CD4-positive, CD25-positive, alpha-beta regulatory T cell (primary cell): ENCODE measurements around the gene SMARCD2. TPM values are rescaled to one million over a fixed set of nuclear protein-coding genes. Genes with fewer than 3 reads are reported as not detected.
"Not testable (repeated sequence)": the region's sequence is repeated elsewhere in the genome, so short reads cannot be mapped to it uniquely, and the experiment has no call there.

Source experiments
- ATAC-seq, 2 donors: fragments of 150-1000 bp; cut with Tn5 transposase; one replicate each; pipeline ENCODE4 v1.10.0; 2021; ENCODE audit warnings: low read depth in 2 of 2, moderate number of reproducible peaks in 2 of 2, moderate library complexity in 1 of 2
- DNase-seq, 3 donors: peaks; one replicate each; pipeline versions ENCODE4 v3.0.0 to v3.0.0-alpha.2; 2012 to 2022; ENCODE audit warnings: mixed read lengths in 1 of 3
- H3K27ac ChIP-seq: one replicate; pipeline ENCODE4 v1.7.0; 2013; ENCODE audit warnings: mild to moderate bottlenecking, low read length; ENCODE audit not compliant: insufficient read depth, poor library complexity, severe bottlenecking
- H3K27me3 ChIP-seq: one replicate; pipeline ENCODE4 v1.7.0; 2013; ENCODE audit warnings: low read length; ENCODE audit not compliant: control insufficient read depth, insufficient read depth
- H3K36me3 ChIP-seq: one replicate; pipeline ENCODE4 v1.7.0; 2013; ENCODE audit warnings: mild to moderate bottlenecking, low read length, moderate library complexity; ENCODE audit not compliant: control insufficient read depth, insufficient read depth
- H3K4me1 ChIP-seq: 2 replicates; pipeline ENCODE4 v1.7.0; 2013; ENCODE audit warnings: mild to moderate bottlenecking, low read length; ENCODE audit not compliant: insufficient read depth, control insufficient read depth, poor library complexity, severe bottlenecking
- H3K4me3 ChIP-seq: one replicate; pipeline ENCODE4 v1.7.0; 2013; ENCODE audit warnings: low read depth, mild to moderate bottlenecking, low read length, moderate library complexity
- H3K9me3 ChIP-seq, 2 experiments: 1 replicate in 1 of 2; 2 replicates in 1 of 2; pipeline ENCODE4 v1.7.0; 2013; ENCODE audit warnings: low read length in 2 of 2, mild to moderate bottlenecking in 1 of 2, moderate library complexity in 1 of 2; ENCODE audit not compliant: control insufficient read depth in 2 of 2
- H3K27ac Mint-ChIP-seq, 3 donors: one replicate each; pipeline ENCODE4 v1.8.0; 2020 to 2022; ENCODE audit warnings: mild to moderate bottlenecking in 3 of 3, mixed read lengths in 3 of 3, moderate library complexity in 2 of 3
- H3K27me3 Mint-ChIP-seq: one replicate; pipeline ENCODE4 v1.8.0; 2022; ENCODE audit warnings: mild to moderate bottlenecking, mixed read lengths
- H3K36me3 Mint-ChIP-seq: one replicate; pipeline ENCODE4 v1.8.0; 2020; ENCODE audit warnings: mixed read lengths
- H3K4me1 Mint-ChIP-seq, 4 donors: one replicate each; pipeline ENCODE4 v1.8.0; 2020 to 2022; ENCODE audit warnings: mixed read lengths in 4 of 4, mild to moderate bottlenecking in 1 of 4
- H3K4me3 Mint-ChIP-seq, 4 donors: one replicate each; pipeline ENCODE4 v1.8.0; 2020 to 2022; ENCODE audit warnings: mild to moderate bottlenecking in 4 of 4, mixed read lengths in 4 of 4, moderate library complexity in 3 of 4
- H3K9me3 Mint-ChIP-seq, 7 donors: one replicate each; pipeline ENCODE4 v1.8.0; 2020 to 2022; ENCODE audit warnings: mixed read lengths in 7 of 7, mild to moderate bottlenecking in 3 of 7, moderate library complexity in 2 of 7
- polyA plus RNA-seq, 4 donors: library from polyadenylated mRNA; unstranded; fragments of 300-500 nt; fragmentation: Illumina TruSeq; gene quantifications; one replicate each; pipeline ENCODE4 v1.2.3, GENCODE V29; 2021
- total RNA-seq: library from RNA; stranded (reverse); gene quantifications from one replicate; pipeline ENCODE4 v1.2.3, GENCODE V29; 2022

SMARCD2 gene
- total and polyA plus RNA-seq, 5 donors from 2014 or later = 104 to 149 (median 113) TPM

- H3K36me3 ChIP-seq, H3K4me3 ChIP-seq, H3K27ac ChIP-seq, ATAC-seq, DNase-seq, H3K4me3 Mint-ChIP-seq, H3K27me3 ChIP-seq, H3K9me3 ChIP-seq, H3K4me1 Mint-ChIP-seq, H3K4me1 ChIP-seq, H3K36me3 Mint-ChIP-seq, H3K27ac Mint-ChIP-seq, H3K9me3 Mint-ChIP-seq: not testable (repeated sequence)
- peaks cover 16% of the 10 kb centered on the region for H3K27me3 Mint-ChIP-seq
These were observed 24.1 kb upstream of the SMARCD2 start for GRCh38 chr17:63866625-63867024.

GRCh38 chr17:63859257-63859656 lies 16.8 kb upstream of the SMARCD2 start:
- Histone ChIP-seq H3K4me3 (no peak overlapping the region), H3K27me3 (no peaks in the 10 kb centered on the region), H3K4me1 (no peaks in the 10 kb centered on the region), H3K27ac (no peak overlapping the region), H3K9me3 (no peaks in the 10 kb centered on the region), H3K36me3 (no peaks in the 10 kb centered on the region)
- ATAC-seq = no peak
- no peaks in the 10 kb centered on the region for H3K4me1 Mint-ChIP-seq
- DNase-seq = no peak
- no peak overlapping the region for H3K27ac Mint-ChIP-seq
- no peak overlapping the region for H3K4me3 Mint-ChIP-seq
- H3K36me3 Mint-ChIP-seq = no peaks in the 10 kb centered on the region
- H3K9me3 Mint-ChIP-seq = no peaks in the 10 kb centered on the region
- peaks cover 40% of the 10 kb centered on the region for H3K27me3 Mint-ChIP-seq

- H3K4me3 Mint-ChIP-seq, H3K4me1 Mint-ChIP-seq, H3K4me1 ChIP-seq, H3K36me3 Mint-ChIP-seq, H3K27ac Mint-ChIP-seq, H3K36me3 ChIP-seq, H3K4me3 ChIP-seq, H3K9me3 Mint-ChIP-seq, H3K27me3 ChIP-seq, ATAC-seq, DNase-seq, H3K27ac ChIP-seq, H3K9me3 ChIP-seq: not testable (repeated sequence)
- peaks cover 35% of the 10 kb centered on the region for H3K27me3 Mint-ChIP-seq
These were observed 13.9 kb upstream of the SMARCD2 start for GRCh38 chr17:63856425-63856824.

GRCh38 chr17:63855185-63855584 lies 12.7 kb upstream of the SMARCD2 start:
- DNase-seq (no peak), ATAC-seq (no peak)
- Mint-ChIP-seq H3K9me3 (no peaks in the 10 kb centered on the region), H3K4me3 (peak overlapping the region in 1 of 4 donors; percentile 34), H3K27me3 (peaks cover 31% of the 10 kb centered on the region), H3K36me3 (no peaks in the 10 kb centered on the region), H3K27ac (no peak overlapping the region), H3K4me1 (peaks cover 0 to 4% (median 2%) of the 10 kb centered on the region in 4 donors)
- Histone ChIP-seq H3K9me3 (no peaks in the 10 kb centered on the region), H3K27ac (no peak overlapping the region), H3K36me3 (no peaks in the 10 kb centered on the region), H3K4me1 (no peaks in the 10 kb centered on the region), H3K27me3 (no peaks in the 10 kb centered on the region), H3K4me3 (no peak overlapping the region)

GRCh38 chr17:63854709-63855108 lies 12.2 kb upstream of the SMARCD2 start:
- Histone ChIP-seq H3K27me3 (no peaks in the 10 kb centered on the region), H3K36me3 (no peaks in the 10 kb centered on the region), H3K27ac (no peak overlapping the region), H3K9me3 (no peaks in the 10 kb centered on the region), H3K4me3 (no peak overlapping the region), H3K4me1 (no peaks in the 10 kb centered on the region)
- Mint-ChIP-seq H3K27me3 (peaks cover 31% of the 10 kb centered on the region), H3K27ac (peak overlapping the region in 1 of 3 donors; percentile 48), H3K9me3 (no peaks in the 10 kb centered on the region), H3K36me3 (no peaks in the 10 kb centered on the region), H3K4me3 (peak overlapping the region in 1 of 4 donors; percentile 34), H3K4me1 (peaks cover 0 to 6% (median 2%) of the 10 kb centered on the region in 4 donors)
- DNase-seq = no peak
- no peak for ATAC-seq

GRCh38 chr17:63853260-63853659 lies 10.8 kb upstream of the SMARCD2 start:
- Histone ChIP-seq H3K4me1 (no peaks in the 10 kb centered on the region), H3K27ac (no peak overlapping the region), H3K9me3 (no peaks in the 10 kb centered on the region), H3K27me3 (no peaks in the 10 kb centered on the region), H3K36me3 (no peaks in the 10 kb centered on the region), H3K4me3 (no peak overlapping the region)
- Mint-ChIP-seq H3K27me3 (peaks cover 32% of the 10 kb centered on the region), H3K27ac (no peak overlapping the region), H3K4me3 (no peak overlapping the region), H3K9me3 (peaks cover 0 to 3% (median 0%) of the 10 kb centered on the region in 7 donors), H3K4me1 (peaks cover 0 to 18% (median 6%) of the 10 kb centered on the region in 4 donors), H3K36me3 (no peaks in the 10 kb centered on the region)
- ATAC-seq = no peak
- no peak for DNase-seq

- no peak overlapping the region for H3K4me3 Mint-ChIP-seq
- no peak for DNase-seq
- peaks cover 10 to 25% (median 12%) of the 10 kb centered on the region in 4 donors for H3K4me1 Mint-ChIP-seq
- no peaks in the 10 kb centered on the region for H3K4me1 ChIP-seq
- no peak for ATAC-seq
- H3K9me3 ChIP-seq = no peaks in the 10 kb centered on the region
- no peak overlapping the region for H3K27ac Mint-ChIP-seq
- peaks cover 0 to 4% (median 0%) of the 10 kb centered on the region in 7 donors for H3K9me3 Mint-ChIP-seq
- no peaks in the 10 kb centered on the region for H3K36me3 Mint-ChIP-seq
- no peak overlapping the region for H3K4me3 ChIP-seq
- peaks cover 21% of the 10 kb centered on the region for H3K27me3 Mint-ChIP-seq
- H3K27ac ChIP-seq = no peak overlapping the region
- H3K36me3 ChIP-seq = no peaks in the 10 kb centered on the region
- H3K27me3 ChIP-seq = no peaks in the 10 kb centered on the region
These were observed 7.9 kb upstream of the SMARCD2 start for GRCh38 chr17:63850401-63850800.

GRCh38 chr17:63848834-63849689 lies 6.6 kb upstream of the SMARCD2 start:
- Mint-ChIP-seq H3K27ac (peak overlapping the region; percentile 90 to 97 (median 96)), H3K4me3 (peak overlapping the region; percentile 47 to 91 (median 73)), H3K4me1 (peaks cover 10 to 28% (median 14%) of the 10 kb centered on the region in 4 donors), H3K36me3 (no peaks in the 10 kb centered on the region), H3K27me3 (peaks cover 10% of the 10 kb centered on the region), H3K9me3 (peaks cover 0 to 4% (median 0%) of the 10 kb centered on the region in 7 donors)
- ATAC-seq (peak; percentile 95 to 97), DNase-seq (peak; percentile 88 to 96 (median 92))
- H3K36me3 ChIP-seq = no peaks in the 10 kb centered on the region
- H3K4me3 ChIP-seq = peak overlapping the region; percentile 53
- peak overlapping the region; percentile 37 for H3K27ac ChIP-seq
- H3K4me1 ChIP-seq = no peaks in the 10 kb centered on the region
- H3K27me3 ChIP-seq = no peaks in the 10 kb centered on the region
- H3K9me3 ChIP-seq = no peaks in the 10 kb centered on the region
